ENCODE results near the gene TMEM164.
"Not testable (repeated sequence)": the region's sequence is repeated elsewhere in the genome, so short reads cannot be mapped to it uniquely, and the experiment has no call there.

DNA sequence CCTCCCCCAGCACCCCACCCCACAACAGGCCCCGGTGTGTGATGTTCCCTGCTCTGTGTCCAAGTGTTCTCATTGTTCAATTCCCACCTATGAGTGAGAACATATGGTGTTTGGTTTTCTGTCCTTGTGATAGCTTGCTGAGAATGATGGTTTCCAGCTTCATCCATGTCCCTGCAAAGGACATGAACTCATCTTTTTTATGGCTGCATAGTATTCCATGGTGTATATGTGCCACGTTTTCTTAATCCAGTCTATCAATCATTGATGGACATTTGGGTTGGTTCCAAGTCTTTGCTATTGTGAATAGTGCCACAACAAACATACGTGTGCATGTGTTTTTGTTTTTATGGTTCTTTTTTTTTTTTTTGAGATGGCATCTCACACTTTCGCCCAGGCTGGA is 17.7 kb upstream of the TMEM164 start:
- TF ChIP-seq, protein P1, sequence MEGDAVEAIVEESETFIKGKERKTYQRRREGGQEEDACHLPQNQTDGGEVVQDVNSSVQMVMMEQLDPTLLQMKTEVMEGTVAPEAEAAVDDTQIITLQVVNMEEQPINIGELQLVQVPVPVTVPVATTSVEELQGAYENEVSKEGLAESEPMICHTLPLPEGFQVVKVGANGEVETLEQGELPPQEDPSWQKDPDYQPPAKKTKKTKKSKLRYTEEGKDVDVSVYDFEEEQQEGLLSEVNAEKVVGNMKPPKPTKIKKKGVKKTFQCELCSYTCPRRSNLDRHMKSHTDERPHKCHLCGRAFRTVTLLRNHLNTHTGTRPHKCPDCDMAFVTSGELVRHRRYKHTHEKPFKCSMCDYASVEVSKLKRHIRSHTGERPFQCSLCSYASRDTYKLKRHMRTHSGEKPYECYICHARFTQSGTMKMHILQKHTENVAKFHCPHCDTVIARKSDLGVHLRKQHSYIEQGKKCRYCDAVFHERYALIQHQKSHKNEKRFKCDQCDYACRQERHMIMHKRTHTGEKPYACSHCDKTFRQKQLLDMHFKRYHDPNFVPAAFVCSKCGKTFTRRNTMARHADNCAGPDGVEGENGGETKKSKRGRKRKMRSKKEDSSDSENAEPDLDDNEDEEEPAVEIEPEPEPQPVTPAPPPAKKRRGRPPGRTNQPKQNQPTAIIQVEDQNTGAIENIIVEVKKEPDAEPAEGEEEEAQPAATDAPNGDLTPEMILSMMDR (optimal IDR thresholded peaks at IDR 0.05 in 1 of 3, IDR thresholded peaks at IDR 0.05 in 1 of 3, conservative IDR thresholded peaks at IDR 0.05 in 1 of 3; ENCODE audit: extremely low read depth in 1 of 3, insufficient read depth in 2 of 3, low read length in 3 of 3), result not testable (repeated sequence)
- TF ChIP-seq EZH2 (IDR thresholded peaks at IDR 0.05; ENCODE audit: low read length), result not testable (repeated sequence)
